HCT116 (cell line): Measurements from ENCODE around the gene RYR2. TPM values are rescaled to one million over a fixed set of nuclear protein-coding genes. Genes with fewer than 3 reads are reported as not detected.

ENCODE experiments used
- ATAC-seq: fragments of 200-7000 bp; cut with Tn5 transposase; 2 replicates; pipeline ENCODE4 v1.9.1; 2020; ENCODE audit warnings: mild to moderate bottlenecking, moderate library complexity
- BruUV-seq: library from RNA; stranded (reverse); fragments of 400-500 nt; replicated peaks from 2 replicates; lab custom pipeline; 2021; lab: Mats Ljungman, UMichigan
- CTCF ChIA-PET: fragments of 300-600 bp; sonication (Branson Sonifier 250); formaldehyde crosslinking; loops from one replicate; lab custom pipeline; 2021; ENCODE audit warnings: antibody characterized with exemption; lab: Charles Lee
- POLR2A ChIA-PET: fragments of 300-600, 350-600 bp; sonication (Branson Sonifier 250); formaldehyde crosslinking; loops from one replicate; lab custom pipeline; 2021; ENCODE audit warnings: antibody characterized with exemption; lab: Charles Lee
- RAD21 ChIA-PET, 2 experiments: fragments of 300-600 bp; sonication (Branson Sonifier 250); formaldehyde crosslinking; loops; one replicate each; lab custom pipeline; 2023; ENCODE audit warnings: low total read pairs in 2 of 2; ENCODE audit not compliant: uncharacterized antibody in 2 of 2, unreplicated experiment in 2 of 2, low non-redundant PET in 1 of 2; lab: Charles Lee
- DNase-seq: peaks from one replicate; pipeline ENCODE4 v3.0.0-alpha.2; 2010; ENCODE audit warnings: low read depth, low spot score
- H2AFZ ChIP-seq: fragments of 200-600 bp; shearing (Covaris generic), sonication (generic); 2 replicates; pipeline ENCODE4 v1.6.1; 2017; ENCODE audit warnings: low read depth, mixed run types, mixed read lengths, antibody characterized with exemption, low read length; ENCODE audit not compliant: poor library complexity, severe bottlenecking
- H3K27ac ChIP-seq: 2 replicates; pipeline ENCODE4 v1.5.1; 2012; ENCODE audit warnings: low read depth, low read length
- H3K27me3 ChIP-seq: fragments of 200-600 bp; sonication (generic); 2 replicates; pipeline ENCODE4 v1.6.1; 2016; ENCODE audit warnings: mixed run types, low read length, mixed read lengths; ENCODE audit not compliant: insufficient read depth
- H3K36me3 ChIP-seq, 2 experiments: fragments of 200-500 bp in 1 of 2; fragments of 200-600 bp in 1 of 2; sonication (Bioruptor generic) in 1 of 2; sonication (generic) in 1 of 2; 2 replicates each; pipeline versions ENCODE4 v1.5.1 to v1.6.1; 2014 to 2016; ENCODE audit warnings: low read length in 2 of 2, inconsistent platforms in 1 of 2, mixed read lengths in 1 of 2, mixed run types in 1 of 2; ENCODE audit not compliant: insufficient read depth in 2 of 2, control insufficient read depth in 1 of 2
- H3K4me1 ChIP-seq, 2 experiments: fragments of 200-600 bp in 1 of 2; sonication (generic) in 1 of 2; 2 replicates each; pipeline versions ENCODE4 v1.5.1 to v1.6.1; 2012 to 2017; ENCODE audit warnings: low read length in 2 of 2, inconsistent platforms in 1 of 2, mild to moderate bottlenecking in 1 of 2, mixed read lengths in 1 of 2, mixed run types in 1 of 2, moderate library complexity in 1 of 2; ENCODE audit not compliant: insufficient read depth in 2 of 2, control insufficient read depth in 1 of 2
- H3K4me2 ChIP-seq: fragments of 200-600 bp; sonication (generic); 2 replicates; pipeline ENCODE4 v1.6.1; 2017; ENCODE audit warnings: mixed run types, low read length, mixed read lengths
- H3K4me3 ChIP-seq, 2 experiments: fragments of 200-600 bp in 1 of 2; sonication (generic) in 1 of 2; replicated peaks in 1 of 2; 2 replicates each; pipeline ENCODE4 v1.5.1; 2011 to 2016; ENCODE audit warnings: low read length in 2 of 2, control low read depth in 1 of 2, low read depth in 1 of 2, mild to moderate bottlenecking in 1 of 2, mixed read lengths in 1 of 2, mixed run types in 1 of 2
- H3K79me2 ChIP-seq: fragments of 200-600 bp; sonication (generic); 2 replicates; pipeline ENCODE4 v1.6.1; 2017; ENCODE audit warnings: mild to moderate bottlenecking, mixed run types, low read length, moderate library complexity, mixed read lengths; ENCODE audit not compliant: insufficient read depth
- H3K9ac ChIP-seq: fragments of 200-600 bp; sonication (generic); 2 replicates; pipeline ENCODE4 v1.6.1; 2016; ENCODE audit warnings: low read length, mixed read lengths
- H3K9me2 ChIP-seq: fragments of 200-600 bp; sonication (generic), shearing (Covaris generic); 2 replicates; pipeline ENCODE4 v1.6.1; 2017; ENCODE audit warnings: mixed run types, mild to moderate bottlenecking, moderate library complexity; ENCODE audit not compliant: insufficient read depth
- H3K9me3 ChIP-seq, 2 experiments: fragments of 200-500 bp in 1 of 2; fragments of 200-600 bp in 1 of 2; sonication (Bioruptor generic) in 1 of 2; sonication (generic) in 1 of 2; 2 replicates each; pipeline ENCODE4 v1.6.1; 2014 to 2017; ENCODE audit warnings: low read length in 2 of 2, mixed read lengths in 2 of 2, inconsistent platforms in 1 of 2, low read depth in 1 of 2, mild to moderate bottlenecking in 1 of 2, mixed run types in 1 of 2, moderate library complexity in 1 of 2; ENCODE audit not compliant: control insufficient read depth in 1 of 2, insufficient read depth in 1 of 2
- H4K20me1 ChIP-seq: fragments of 200-600 bp; sonication (generic), shearing (Covaris generic); 2 replicates; pipeline ENCODE4 v1.6.1; 2017; ENCODE audit warnings: mixed run types, mild to moderate bottlenecking, moderate library complexity; ENCODE audit not compliant: insufficient read depth
- CBX3 ChIP-seq: IDR thresholded peaks from 2 replicates; pipeline ENCODE4 v1.6.1; 2012; ENCODE audit warnings: low read depth
- ELF1 ChIP-seq: IDR thresholded peaks from 2 replicates; pipeline ENCODE4 v1.6.1; 2012; ENCODE audit warnings: low read depth, borderline replicate concordance
- FOSL1 ChIP-seq: IDR thresholded peaks from 2 replicates; pipeline ENCODE4 v1.6.1; 2012; ENCODE audit warnings: low read depth
- JUND ChIP-seq: IDR thresholded peaks from 2 replicates; pipeline ENCODE4 v1.6.1; 2012
- SRF ChIP-seq: IDR thresholded peaks from 2 replicates; pipeline ENCODE4 v1.6.1; 2012; ENCODE audit warnings: low read depth
- TCF7L2 ChIP-seq: IDR thresholded peaks from 2 replicates; pipeline ENCODE4 v1.7.0; 2011; ENCODE audit warnings: borderline replicate concordance, inconsistent platforms; ENCODE audit not compliant: insufficient read depth, insufficient read length; ENCODE audit errors: extremely low read depth
- ZBTB33 ChIP-seq: IDR thresholded peaks from 2 replicates; pipeline ENCODE4 v1.6.1; 2011; ENCODE audit warnings: mild to moderate bottlenecking, low read length, moderate library complexity; ENCODE audit not compliant: insufficient replicate concordance; ENCODE audit errors: extremely low read depth
- intact Hi-C: fragments of 100-400 bp; cut with micrococcal nuclease; formaldehyde crosslinking; loops from 2 replicates; pipeline ENCODE4 v1.10.0; 2022
- total RNA-seq: library from RNA; stranded (reverse); gene quantifications from one replicate; pipeline ENCODE4 v1.2.1, GENCODE V29; 2021; ENCODE audit not compliant: unreplicated experiment
- TF ChIP-seq, protein P1 (sequence below), 3 experiments: fragments of 200-600 bp in 1 of 3; sonication (generic) in 1 of 3; IDR thresholded peaks in 2 of 3; conservative IDR thresholded peaks in 1 of 3; 2 replicates each; pipeline ENCODE4 v1.5.1; 2012 to 2017; ENCODE audit warnings: low read depth in 2 of 3, low read length in 2 of 3, antibody characterized with exemption in 1 of 3, borderline replicate concordance in 1 of 3, control low read depth in 1 of 3, mild to moderate bottlenecking in 1 of 3, mixed read lengths in 1 of 3, mixed run types in 1 of 3, moderate library complexity in 1 of 3; ENCODE audit not compliant: insufficient read depth in 1 of 3

The RYR2 gene
- total RNA-seq, 1 experiment from 2014 or later, result 0.02 TPM

- Histone ChIP-seq H3K4me2 (no peak overlapping the region), H3K36me3 (no peaks in the 10 kb centered on the region), H3K4me3 (no peak overlapping the region), H3K4me1 (no peaks in the 10 kb centered on the region), H3K27ac (no peak overlapping the region), H3K9me2 (no peaks in the 10 kb centered on the region), H3K27me3 (no peaks in the 10 kb centered on the region; the same call in 1 of the 2 replicates), H3K79me2 (no peaks in the 10 kb centered on the region), H3K9ac (no peak overlapping the region), H2AFZ (no peak overlapping the region), H3K9me3 (no peaks in the 10 kb centered on the region), H4K20me1 (no peaks in the 10 kb centered on the region)
- BruUV-seq, result no TSS peak
- ChIA-PET POLR2A (no interaction called here), RAD21 (no interaction called here), CTCF (no interaction called here)
- ATAC-seq (no peak), DNase-seq (no peak)
- intact Hi-C loops, result no loop called here
- TF ChIP-seq JUND (no peak), ELF1 (no peak), ZBTB33 (no peak), FOSL1 (no peak), TCF7L2 (no peak), SRF (no peak), CBX3 (no peak)
- TF ChIP-seq, protein P1, sequence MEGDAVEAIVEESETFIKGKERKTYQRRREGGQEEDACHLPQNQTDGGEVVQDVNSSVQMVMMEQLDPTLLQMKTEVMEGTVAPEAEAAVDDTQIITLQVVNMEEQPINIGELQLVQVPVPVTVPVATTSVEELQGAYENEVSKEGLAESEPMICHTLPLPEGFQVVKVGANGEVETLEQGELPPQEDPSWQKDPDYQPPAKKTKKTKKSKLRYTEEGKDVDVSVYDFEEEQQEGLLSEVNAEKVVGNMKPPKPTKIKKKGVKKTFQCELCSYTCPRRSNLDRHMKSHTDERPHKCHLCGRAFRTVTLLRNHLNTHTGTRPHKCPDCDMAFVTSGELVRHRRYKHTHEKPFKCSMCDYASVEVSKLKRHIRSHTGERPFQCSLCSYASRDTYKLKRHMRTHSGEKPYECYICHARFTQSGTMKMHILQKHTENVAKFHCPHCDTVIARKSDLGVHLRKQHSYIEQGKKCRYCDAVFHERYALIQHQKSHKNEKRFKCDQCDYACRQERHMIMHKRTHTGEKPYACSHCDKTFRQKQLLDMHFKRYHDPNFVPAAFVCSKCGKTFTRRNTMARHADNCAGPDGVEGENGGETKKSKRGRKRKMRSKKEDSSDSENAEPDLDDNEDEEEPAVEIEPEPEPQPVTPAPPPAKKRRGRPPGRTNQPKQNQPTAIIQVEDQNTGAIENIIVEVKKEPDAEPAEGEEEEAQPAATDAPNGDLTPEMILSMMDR (IDR thresholded peaks at IDR 0.05 in 2 of 3, conservative IDR thresholded peaks at IDR 0.05 in 1 of 3; ENCODE audit: borderline replicate concordance in 1 of 3, insufficient read depth in 1 of 3, low read depth in 2 of 3, low read length in 2 of 3), result no peak
Measured at GRCh38 chr1:237029240-237029639, 12.7 kb upstream of the RYR2 start.
